IMR-90 (cell line): Measurements from ENCODE around the gene GBE1. TPM values are rescaled to one million over a fixed set of nuclear protein-coding genes. Genes with fewer than 3 reads are reported as not detected.

Experiments used
- ATAC-seq: fragments of 200-7000 bp; cut with Tn5 transposase; 2 replicates; pipeline ENCODE4 v1.9.1; 2020; ENCODE audit warnings: low read depth, mild to moderate bottlenecking, moderate library complexity
- BruUV-seq: library from RNA; stranded (reverse); fragments of 400-500 nt; replicated peaks from 2 replicates; lab custom pipeline; 2021; lab: Mats Ljungman, UMichigan
- CTCF ChIA-PET: fragments of 300-600 bp; formaldehyde crosslinking; extraction: SDS; loops from one replicate; lab custom pipeline; 2021; ENCODE audit warnings: antibody characterized with exemption; lab: Yijun Ruan, JAX
- POLR2A ChIA-PET: fragments of 300-600 bp; sonication (Branson Sonifier 250); formaldehyde crosslinking; loops from one replicate; lab custom pipeline; 2022; ENCODE audit warnings: antibody characterized with exemption; ENCODE audit not compliant: unreplicated experiment; lab: Charles Lee
- DNase-seq: peaks from one replicate; pipeline ENCODE4 v3.0.0; 2013
- H2AFZ ChIP-seq: replicated peaks from 2 replicates; pipeline ENCODE3; 2013; ENCODE audit warnings: low read length, mild to moderate bottlenecking; ENCODE audit not compliant: poor library complexity
- H2AK5ac ChIP-seq: 2 replicates; pipeline ENCODE4 v1.6.1; 2013; ENCODE audit warnings: low read depth, low read length, inconsistent platforms
- H2AK9ac ChIP-seq: replicated peaks from 2 replicates; pipeline ENCODE3; 2013; ENCODE audit warnings: mild to moderate bottlenecking, low read depth, low read length, moderate library complexity; ENCODE audit not compliant: poor library complexity
- H2BK120ac ChIP-seq: 2 replicates; pipeline ENCODE4 v1.6.1; 2013; ENCODE audit warnings: low read depth, low read length, inconsistent platforms
- H2BK15ac ChIP-seq: 3 replicates; pipeline ENCODE4 v1.6.1; 2013; ENCODE audit warnings: low read depth, low read length, inconsistent platforms
- H2BK20ac ChIP-seq: 2 replicates; pipeline ENCODE4 v1.6.1; 2013; ENCODE audit warnings: low read depth, mild to moderate bottlenecking, inconsistent platforms, low read length, moderate library complexity
- H2BK5ac ChIP-seq: 2 replicates; pipeline ENCODE4 v1.6.1; 2013; ENCODE audit warnings: mild to moderate bottlenecking, low read depth, low read length, inconsistent platforms; ENCODE audit not compliant: poor library complexity, severe bottlenecking
- H3K14ac ChIP-seq: replicated peaks from 2 replicates; pipeline ENCODE4 v1.6.1; 2013; ENCODE audit warnings: low read depth, low read length, inconsistent platforms
- H3K18ac ChIP-seq: 2 replicates; pipeline ENCODE4 v1.6.1; 2013; ENCODE audit warnings: low read depth, low read length, control low read depth
- H3K23ac ChIP-seq: 2 replicates; pipeline ENCODE4 v1.6.1; 2013; ENCODE audit warnings: low read depth, low read length, inconsistent platforms
- H3K27ac ChIP-seq: 2 replicates; pipeline ENCODE4 v1.5.1; 2013; ENCODE audit warnings: mild to moderate bottlenecking, control low read depth, low read length; ENCODE audit not compliant: insufficient read depth
- H3K27me3 ChIP-seq: 2 replicates; pipeline ENCODE4 v1.6.1; 2013; ENCODE audit warnings: low read length; ENCODE audit not compliant: control insufficient read depth, insufficient read depth
- H3K36me3 ChIP-seq: 2 replicates; pipeline ENCODE4 v1.6.1; 2013; ENCODE audit warnings: low read length, mixed read lengths; ENCODE audit not compliant: control insufficient read depth, insufficient read depth
- H3K4ac ChIP-seq: 2 replicates; pipeline ENCODE4 v1.6.1; 2013; ENCODE audit warnings: low read depth, low read length, inconsistent platforms
- H3K4me1 ChIP-seq: 2 replicates; pipeline ENCODE4 v1.6.1; 2013; ENCODE audit warnings: low read length, mixed read lengths; ENCODE audit not compliant: control insufficient read depth, insufficient read depth
- H3K4me2 ChIP-seq: 2 replicates; pipeline ENCODE4 v1.6.1; 2013; ENCODE audit warnings: low read depth, mild to moderate bottlenecking, control low read depth, low read length, moderate library complexity
- H3K4me3 ChIP-seq: 2 replicates; pipeline ENCODE4 v1.5.1; 2013; ENCODE audit warnings: low read depth, mild to moderate bottlenecking, control low read depth, low read length, moderate library complexity; ENCODE audit not compliant: insufficient read depth
- H3K56ac ChIP-seq: 2 replicates; pipeline ENCODE4 v1.6.1; 2013; ENCODE audit warnings: low read length, inconsistent platforms; ENCODE audit not compliant: insufficient read depth; ENCODE audit errors: extremely low read depth
- H3K79me1 ChIP-seq, 2 experiments: 2 replicates each; pipeline ENCODE4 v1.6.1; 2013; ENCODE audit warnings: low read length in 2 of 2, inconsistent platforms in 1 of 2, low read depth in 1 of 2
- H3K9ac ChIP-seq: 2 replicates; pipeline ENCODE4 v1.6.1; 2013; ENCODE audit warnings: low read depth, low read length, control low read depth
- H3K9me1 ChIP-seq: 2 replicates; pipeline ENCODE4 v1.6.1; 2013; ENCODE audit warnings: low read length, inconsistent platforms; ENCODE audit not compliant: insufficient read depth
- H3K9me3 ChIP-seq: 2 replicates; pipeline ENCODE4 v1.6.1; 2013; ENCODE audit warnings: low read length; ENCODE audit not compliant: control insufficient read depth, insufficient read depth
- H4K20me1 ChIP-seq: 2 replicates; pipeline ENCODE4 v1.6.1; 2013; ENCODE audit warnings: low read length, inconsistent platforms; ENCODE audit not compliant: insufficient read depth
- H4K5ac ChIP-seq: 2 replicates; pipeline ENCODE4 v1.6.1; 2013; ENCODE audit warnings: mild to moderate bottlenecking, low read depth, low read length, control low read depth
- H4K8ac ChIP-seq, 2 experiments: 2 replicates each; pipeline ENCODE4 v1.6.1; 2013; ENCODE audit warnings: low read depth in 2 of 2, low read length in 2 of 2, control low read depth in 1 of 2, inconsistent platforms in 1 of 2
- H4K91ac ChIP-seq: 2 replicates; pipeline ENCODE4 v1.6.1; 2013; ENCODE audit warnings: low read depth, low read length, inconsistent platforms; ENCODE audit not compliant: insufficient read depth
- BHLHE40 ChIP-seq: fragments of 150-350 bp; IDR thresholded peaks from 2 replicates; pipeline ENCODE4 v1.6.1; 2016; ENCODE audit warnings: mild to moderate bottlenecking, low read depth, low read length
- CEBPB ChIP-seq: IDR thresholded peaks from 2 replicates; pipeline ENCODE4 v1.6.1; 2012; ENCODE audit warnings: low read depth, low read length, improper control_type of control experiment
- CHD1 ChIP-seq: IDR thresholded peaks from 2 replicates; pipeline ENCODE4 v1.6.1; 2012; ENCODE audit warnings: low read depth, low read length, improper control_type of control experiment
- CTCF ChIP-seq: conservative IDR thresholded peaks from 2 replicates; pipeline ENCODE4 v1.5.1; 2012; ENCODE audit warnings: mild to moderate bottlenecking, low read depth, low read length, improper control_type of control experiment
- MAZ ChIP-seq: IDR thresholded peaks from 2 replicates; pipeline ENCODE4 v1.6.1; 2012; ENCODE audit warnings: low read depth, mild to moderate bottlenecking, low read length, improper control_type of control experiment, moderate library complexity, borderline replicate concordance
- NFE2L2 ChIP-seq: fragments of 150-350 bp; IDR thresholded peaks from 2 replicates; pipeline ENCODE4 v1.6.1; 2016; ENCODE audit warnings: low read depth, mild to moderate bottlenecking, low read length
- RAD21 ChIP-seq: IDR thresholded peaks from 2 replicates; pipeline ENCODE4 v1.6.1; 2012; ENCODE audit warnings: low read length, improper control_type of control experiment
- SMC3 ChIP-seq: fragments of 150-350 bp; IDR thresholded peaks from 2 replicates; pipeline ENCODE4 v1.6.1; 2016; ENCODE audit warnings: low read depth, mild to moderate bottlenecking, antibody characterized with exemption, low read length, moderate library complexity
- dilution Hi-C: fragments of 300-500 bp; cut with HindIII; formaldehyde crosslinking; loops from one replicate; pipeline ENCODE4 v1.14.3; 2018; ENCODE audit warnings: low sequenced_read_pairs; ENCODE audit not compliant: unreplicated experiment
- in situ Hi-C: fragments of 300-500 bp; cut with MboI; formaldehyde crosslinking; loops from 3 replicates; pipeline ENCODE4 v1.14.3; 2019; ENCODE audit warnings: low sequenced_read_pairs, inconsistent platforms, mixed read lengths
- intact Hi-C: fragments of 100-400 bp; cut with micrococcal nuclease; formaldehyde crosslinking; loops from 2 replicates; pipeline ENCODE4 v1.10.0; 2022
- polyA plus RNA-seq, 3 experiments: library from polyadenylated mRNA; depleted of rRNA; stranded (reverse); fragments of >200 nt; gene quantifications; 2 replicates each; pipeline ENCODE4 v1.2.3, GENCODE V29; 2012; ENCODE audit warnings: low replicate concordance in 1 of 3
- total RNA-seq: library from RNA; depleted of rRNA; stranded (reverse); fragments of >200 nt; gene quantifications from 2 replicates; pipeline ENCODE4 v1.2.3, GENCODE V29; 2012
- TF ChIP-seq, protein P1 (sequence below): fragments of 150-350 bp; IDR thresholded peaks from 2 replicates; pipeline ENCODE4 v1.6.1; 2017; ENCODE audit warnings: mild to moderate bottlenecking, antibody characterized with exemption, low read length, low read depth
- TF ChIP-seq, protein P2 (sequence below): fragments of 150-350 bp; IDR thresholded peaks from 2 replicates; pipeline ENCODE4 v1.6.1; 2016; ENCODE audit warnings: low read depth, mild to moderate bottlenecking, low read length, moderate library complexity, borderline replicate concordance

Gene GBE1
- total and polyA plus RNA-seq, 2 of the 4 experiments (the other 2 are of a cell fraction): 36.7 to 90.3 TPM

DNA sequence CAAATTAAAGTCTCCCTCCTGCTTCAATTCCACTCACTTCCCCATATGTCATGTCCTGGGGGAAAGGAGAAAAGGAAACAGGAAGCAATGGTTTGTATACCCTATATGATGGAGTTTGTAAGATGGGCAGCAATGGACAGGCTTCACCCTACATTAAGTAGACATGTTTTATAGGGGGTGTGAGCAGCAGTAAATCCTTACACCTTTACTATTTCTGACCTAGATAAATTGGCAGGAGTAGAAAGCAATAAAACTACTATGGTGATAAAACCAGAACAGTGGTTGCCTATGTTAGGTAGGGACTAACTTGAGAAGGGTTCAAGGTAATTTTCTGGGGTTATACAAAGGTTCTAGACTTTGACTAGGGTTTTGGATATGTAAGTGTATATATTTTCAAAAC is 301.7 kb downstream of the GBE1 start:
- Histone ChIP-seq H2BK15ac (no peak overlapping the region), H3K56ac (no peak overlapping the region), H3K27ac (no peak overlapping the region), H3K27me3 (no peaks in the 10 kb centered on the region), H3K9ac (no peak overlapping the region), H3K4ac (no peak overlapping the region), H2AK9ac (no peak overlapping the region), H2AFZ (no peak overlapping the region), H3K4me3 (no peak overlapping the region), H3K9me1 (no peaks in the 10 kb centered on the region), H3K14ac (no peak overlapping the region), H3K36me3 (no peaks in the 10 kb centered on the region), H2BK20ac (no peak overlapping the region), H4K5ac (no peak overlapping the region), H3K4me1 (no peaks in the 10 kb centered on the region), H2BK5ac (no peak overlapping the region), H4K91ac (no peak overlapping the region), H3K79me1 (no peaks in the 10 kb centered on the region), H3K23ac (no peak overlapping the region), H3K9me3 (no peaks in the 10 kb centered on the region), H3K4me2 (no peak overlapping the region), H2BK120ac (no peak overlapping the region), H4K8ac (no peak overlapping the region), H2AK5ac (no peak overlapping the region), H3K18ac (no peak overlapping the region), H4K20me1 (no peaks in the 10 kb centered on the region)
- POLR2A ChIA-PET: no interaction called here
- TF ChIP-seq SMC3: no peak
- no peak for TF ChIP-seq CEBPB
- no peak for TF ChIP-seq RAD21
- TF ChIP-seq, protein P1, sequence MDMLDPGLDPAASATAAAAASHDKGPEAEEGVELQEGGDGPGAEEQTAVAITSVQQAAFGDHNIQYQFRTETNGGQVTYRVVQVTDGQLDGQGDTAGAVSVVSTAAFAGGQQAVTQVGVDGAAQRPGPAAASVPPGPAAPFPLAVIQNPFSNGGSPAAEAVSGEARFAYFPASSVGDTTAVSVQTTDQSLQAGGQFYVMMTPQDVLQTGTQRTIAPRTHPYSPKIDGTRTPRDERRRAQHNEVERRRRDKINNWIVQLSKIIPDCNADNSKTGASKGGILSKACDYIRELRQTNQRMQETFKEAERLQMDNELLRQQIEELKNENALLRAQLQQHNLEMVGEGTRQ: no peak
- TF ChIP-seq, protein P2, sequence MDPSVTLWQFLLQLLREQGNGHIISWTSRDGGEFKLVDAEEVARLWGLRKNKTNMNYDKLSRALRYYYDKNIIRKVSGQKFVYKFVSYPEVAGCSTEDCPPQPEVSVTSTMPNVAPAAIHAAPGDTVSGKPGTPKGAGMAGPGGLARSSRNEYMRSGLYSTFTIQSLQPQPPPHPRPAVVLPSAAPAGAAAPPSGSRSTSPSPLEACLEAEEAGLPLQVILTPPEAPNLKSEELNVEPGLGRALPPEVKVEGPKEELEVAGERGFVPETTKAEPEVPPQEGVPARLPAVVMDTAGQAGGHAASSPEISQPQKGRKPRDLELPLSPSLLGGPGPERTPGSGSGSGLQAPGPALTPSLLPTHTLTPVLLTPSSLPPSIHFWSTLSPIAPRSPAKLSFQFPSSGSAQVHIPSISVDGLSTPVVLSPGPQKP: no peak
- no peak for TF ChIP-seq NFE2L2
- TF ChIP-seq MAZ: no peak
- TF ChIP-seq CHD1: no peak
- no peak for TF ChIP-seq CTCF
- TF ChIP-seq BHLHE40: no peak
- dilution Hi-C loops: no loop called here
- CTCF ChIA-PET: no interaction called here
- no TSS peak for BruUV-seq
- DNase-seq (no peak), ATAC-seq (no peak)
- in situ Hi-C loops: no loop called here
- intact Hi-C loops: no loop called here
